Astrocyte (in vitro differentiated cells and primary cell): Measurements from ENCODE around the gene FNDC3A.

Source experiments
- EZH2 ChIP-seq: IDR thresholded peaks from 2 replicates; pipeline ENCODE4 v1.6.1; 2012; ENCODE audit warnings: mild to moderate bottlenecking, low read length, inconsistent platforms; ENCODE audit not compliant: insufficient read depth
- TF ChIP-seq, protein P1 (sequence below): IDR thresholded peaks from 2 replicates; pipeline ENCODE4 v1.5.1; 2011; ENCODE audit warnings: low read depth, mild to moderate bottlenecking, inconsistent platforms, low read length, moderate library complexity; ENCODE audit not compliant: insufficient read depth

- TF ChIP-seq, protein P1, sequence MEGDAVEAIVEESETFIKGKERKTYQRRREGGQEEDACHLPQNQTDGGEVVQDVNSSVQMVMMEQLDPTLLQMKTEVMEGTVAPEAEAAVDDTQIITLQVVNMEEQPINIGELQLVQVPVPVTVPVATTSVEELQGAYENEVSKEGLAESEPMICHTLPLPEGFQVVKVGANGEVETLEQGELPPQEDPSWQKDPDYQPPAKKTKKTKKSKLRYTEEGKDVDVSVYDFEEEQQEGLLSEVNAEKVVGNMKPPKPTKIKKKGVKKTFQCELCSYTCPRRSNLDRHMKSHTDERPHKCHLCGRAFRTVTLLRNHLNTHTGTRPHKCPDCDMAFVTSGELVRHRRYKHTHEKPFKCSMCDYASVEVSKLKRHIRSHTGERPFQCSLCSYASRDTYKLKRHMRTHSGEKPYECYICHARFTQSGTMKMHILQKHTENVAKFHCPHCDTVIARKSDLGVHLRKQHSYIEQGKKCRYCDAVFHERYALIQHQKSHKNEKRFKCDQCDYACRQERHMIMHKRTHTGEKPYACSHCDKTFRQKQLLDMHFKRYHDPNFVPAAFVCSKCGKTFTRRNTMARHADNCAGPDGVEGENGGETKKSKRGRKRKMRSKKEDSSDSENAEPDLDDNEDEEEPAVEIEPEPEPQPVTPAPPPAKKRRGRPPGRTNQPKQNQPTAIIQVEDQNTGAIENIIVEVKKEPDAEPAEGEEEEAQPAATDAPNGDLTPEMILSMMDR: no peak
- TF ChIP-seq EZH2: no peak
Measured at GRCh38 chr13:49110913-49111170, 135.1 kb downstream of the FNDC3A start.
